ENCODE measurements around the gene SHISA7. TPM values are rescaled to one million over a fixed set of nuclear protein-coding genes. Genes with fewer than 3 reads are reported as not detected.

The SHISA7 gene
- total RNA-seq = 0.10 TPM in 1 of 2 replicates, not detected in the other
- long read RNA-seq = 0 reads

DNA sequence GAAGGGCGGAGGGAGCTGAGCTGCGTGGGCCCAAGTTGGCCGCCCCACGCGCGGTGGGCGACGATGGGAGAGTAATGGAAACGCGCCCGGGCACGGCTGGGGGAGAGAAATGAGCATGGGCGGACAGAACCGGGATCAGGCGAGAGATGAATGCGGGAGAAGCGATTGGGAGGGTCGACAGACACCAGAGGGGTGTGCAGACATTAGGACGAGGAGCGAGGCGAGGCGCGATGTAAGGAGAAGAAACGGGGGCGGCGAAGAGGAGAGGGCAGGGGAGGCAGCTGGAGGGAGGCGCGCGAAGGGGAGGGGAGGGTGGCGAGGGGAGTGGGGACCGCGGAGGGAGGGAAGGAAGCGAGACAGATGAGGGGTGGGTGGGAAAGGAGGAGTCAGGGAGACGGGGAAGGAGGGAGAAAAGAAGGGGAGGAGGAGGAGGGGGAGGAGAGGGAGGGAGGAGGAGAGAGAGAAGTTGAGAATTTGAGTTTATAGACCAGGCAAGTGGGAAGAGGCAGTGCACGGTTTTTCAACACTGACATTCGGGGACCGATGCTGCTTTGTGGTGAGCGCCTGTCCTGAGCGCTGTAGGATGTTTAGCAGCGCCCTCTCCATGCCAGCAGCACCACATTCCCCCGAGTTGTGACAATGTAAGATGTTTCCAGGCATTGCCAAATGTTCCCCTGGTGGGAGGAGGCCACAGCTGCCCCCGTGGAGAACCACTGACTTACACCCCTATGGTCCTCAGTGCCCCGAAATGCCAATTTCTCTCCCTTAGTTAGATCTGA is at the start of gene SHISA7:
TSS of gene SHISA7 (minus strand) at position 256 of the 779 bp plus-strand sequence. CDS start 437 bp downstream, outside the sequence.
- H3K9me3 Mint-ChIP-seq (ENCODE audit: low read depth) = no peaks in the 10 kb centered on the region
- no peaks in the 10 kb centered on the region for H3K36me3 Mint-ChIP-seq (ENCODE audit: insufficient read depth)
- TF ChIP-seq, protein P1, sequence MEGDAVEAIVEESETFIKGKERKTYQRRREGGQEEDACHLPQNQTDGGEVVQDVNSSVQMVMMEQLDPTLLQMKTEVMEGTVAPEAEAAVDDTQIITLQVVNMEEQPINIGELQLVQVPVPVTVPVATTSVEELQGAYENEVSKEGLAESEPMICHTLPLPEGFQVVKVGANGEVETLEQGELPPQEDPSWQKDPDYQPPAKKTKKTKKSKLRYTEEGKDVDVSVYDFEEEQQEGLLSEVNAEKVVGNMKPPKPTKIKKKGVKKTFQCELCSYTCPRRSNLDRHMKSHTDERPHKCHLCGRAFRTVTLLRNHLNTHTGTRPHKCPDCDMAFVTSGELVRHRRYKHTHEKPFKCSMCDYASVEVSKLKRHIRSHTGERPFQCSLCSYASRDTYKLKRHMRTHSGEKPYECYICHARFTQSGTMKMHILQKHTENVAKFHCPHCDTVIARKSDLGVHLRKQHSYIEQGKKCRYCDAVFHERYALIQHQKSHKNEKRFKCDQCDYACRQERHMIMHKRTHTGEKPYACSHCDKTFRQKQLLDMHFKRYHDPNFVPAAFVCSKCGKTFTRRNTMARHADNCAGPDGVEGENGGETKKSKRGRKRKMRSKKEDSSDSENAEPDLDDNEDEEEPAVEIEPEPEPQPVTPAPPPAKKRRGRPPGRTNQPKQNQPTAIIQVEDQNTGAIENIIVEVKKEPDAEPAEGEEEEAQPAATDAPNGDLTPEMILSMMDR (IDR thresholded peaks at IDR 0.05; ENCODE audit: unreplicated experiment) = no peak
- DNase-seq (ENCODE audit: low spot score, unreplicated experiment) = no peak
- H3K4me1 Mint-ChIP-seq (ENCODE audit: low read depth) = no peaks in the 10 kb centered on the region
- peaks cover 73% of the 10 kb centered on the region for H3K27me3 Mint-ChIP-seq
- no peak within 1 kb of the TSS for H3K4me3 Mint-ChIP-seq (ENCODE audit: low read depth)
- H3K27ac Mint-ChIP-seq = no peak within 1 kb of the TSS

DNA sequence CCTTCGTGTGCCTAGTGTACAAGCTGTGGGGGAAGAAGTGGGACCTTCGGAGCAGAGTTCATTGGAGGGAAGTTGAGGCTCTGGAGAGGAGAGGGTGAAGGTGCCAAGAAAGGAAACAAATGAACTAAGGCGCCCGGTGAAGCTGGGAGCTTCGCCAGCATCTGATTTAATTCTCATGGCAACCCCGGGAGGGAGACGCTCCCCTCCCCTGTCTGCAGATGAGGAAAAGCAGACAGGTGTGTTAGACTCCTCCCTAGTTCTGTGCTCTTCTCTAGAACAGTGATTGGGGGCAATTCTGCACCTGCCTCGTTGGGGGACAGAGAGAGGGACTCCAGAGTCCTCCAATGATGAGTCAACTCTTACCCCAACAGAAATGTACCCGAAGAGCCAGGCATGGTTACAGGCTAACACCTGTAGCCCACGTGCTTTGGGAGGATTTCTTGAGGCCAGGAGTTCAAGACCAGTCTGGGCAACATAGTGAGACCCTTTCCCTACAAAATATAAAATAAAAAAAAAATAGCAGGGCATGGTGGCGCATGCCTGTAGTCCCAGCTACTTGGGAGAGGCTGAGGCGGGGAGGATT is 49.4 kb upstream of the SHISA7 start:
- peaks cover 4% of the 10 kb centered on the region for H3K4me1 Mint-ChIP-seq (ENCODE audit: low read depth)
- no peak overlapping the region for H3K4me3 Mint-ChIP-seq (ENCODE audit: low read depth)
- TF ChIP-seq, protein P1 (IDR thresholded peaks at IDR 0.05; ENCODE audit: unreplicated experiment) = no peak
- H3K9me3 Mint-ChIP-seq (ENCODE audit: low read depth) = no peaks in the 10 kb centered on the region
- peaks cover 11% of the 10 kb centered on the region for H3K27me3 Mint-ChIP-seq
- no peak overlapping the region for H3K27ac Mint-ChIP-seq
- H3K36me3 Mint-ChIP-seq (ENCODE audit: insufficient read depth) = no peaks in the 10 kb centered on the region
- no peak for DNase-seq (ENCODE audit: low spot score, unreplicated experiment)

DNA sequence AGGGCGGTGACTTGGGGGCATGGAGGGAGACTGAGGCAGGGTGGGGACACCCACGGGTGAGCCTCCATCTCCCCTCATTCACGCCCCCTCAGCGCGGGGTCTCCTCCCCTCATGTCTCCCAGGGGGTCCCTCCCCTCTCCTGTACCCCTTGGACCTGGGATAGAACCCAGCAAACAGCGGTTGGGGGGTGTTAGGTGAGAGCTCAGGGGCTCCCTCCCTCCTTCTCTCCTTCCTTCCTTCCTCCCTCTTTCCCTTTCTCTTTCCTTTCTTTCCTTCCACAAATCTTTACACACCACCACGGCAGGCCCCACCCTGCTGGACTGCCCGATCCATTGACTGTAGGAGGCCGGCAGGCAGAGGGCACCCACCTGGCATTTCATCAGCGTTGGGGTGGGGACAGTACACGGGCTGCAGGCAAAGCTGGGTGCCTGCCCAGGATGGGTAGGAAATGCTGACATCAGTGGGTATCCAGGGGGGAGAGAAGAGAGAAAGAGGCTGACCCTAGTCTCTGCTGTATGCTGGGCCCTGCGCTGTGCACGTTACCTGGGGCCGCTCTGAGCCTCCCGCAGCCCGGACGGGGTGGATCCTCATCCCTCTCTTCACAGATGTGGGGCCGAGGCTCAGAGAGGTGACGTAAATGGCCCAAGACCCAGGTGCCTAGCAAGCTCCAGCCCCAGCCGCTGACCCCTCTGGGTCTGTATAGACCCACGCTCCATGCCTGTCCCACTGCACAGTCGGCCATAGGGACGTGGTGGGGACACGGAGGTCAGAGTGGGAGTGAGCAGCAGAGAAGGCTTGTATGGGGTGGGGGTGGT is 48.7 kb upstream of the SHISA7 start:
- Mint-ChIP-seq H3K27ac (no peak overlapping the region), H3K4me1 (ENCODE audit: low read depth) (peaks cover 8% of the 10 kb centered on the region)
- DNase-seq (ENCODE audit: low spot score, unreplicated experiment) = no peak

DNA sequence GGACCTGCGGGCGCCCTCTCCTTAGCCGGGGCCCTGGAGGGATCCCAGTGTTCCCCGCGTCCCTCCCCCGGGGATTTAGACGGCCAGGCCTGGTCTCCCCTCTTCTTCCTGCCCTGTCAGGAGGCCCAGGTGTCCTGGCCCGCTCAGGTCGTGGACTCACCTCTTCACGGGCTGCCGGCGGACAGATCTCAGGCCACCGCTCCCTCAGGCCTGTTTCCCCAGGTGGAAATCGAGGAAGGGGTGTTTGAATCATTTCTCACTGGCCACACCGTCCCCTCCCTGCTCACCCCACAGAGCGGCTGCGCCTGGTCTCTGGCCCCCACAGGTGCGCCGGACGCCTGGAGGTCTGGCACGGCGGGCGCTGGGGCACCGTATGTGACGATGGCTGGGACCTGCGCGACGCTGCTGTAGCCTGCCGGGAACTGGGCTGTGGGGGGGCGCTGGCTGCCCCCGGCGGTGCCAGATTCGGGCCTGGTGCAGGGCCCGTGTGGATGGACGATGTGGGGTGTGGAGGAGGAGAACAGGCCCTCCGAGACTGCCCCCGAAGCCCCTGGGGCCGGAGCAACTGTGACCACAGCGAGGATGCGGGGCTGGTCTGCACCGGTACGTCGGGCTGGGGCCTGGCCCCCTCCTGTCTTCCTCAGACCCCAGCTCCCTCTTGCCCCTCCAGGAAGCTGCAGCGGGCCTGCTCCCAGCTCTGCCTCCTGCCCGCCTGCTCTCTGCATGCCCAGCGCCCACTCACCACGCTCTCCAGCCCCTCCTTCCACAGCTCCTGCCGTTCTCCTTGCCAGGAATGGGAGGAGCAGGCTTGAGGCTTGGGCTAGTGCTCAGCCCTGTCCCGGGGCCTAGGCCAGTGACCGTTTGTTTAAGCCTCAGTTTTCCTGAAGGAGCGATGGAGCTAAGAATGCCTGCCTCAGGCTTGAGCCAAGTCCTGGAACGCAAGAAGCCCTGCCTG is 47.7 kb upstream of the SHISA7 start:
- Mint-ChIP-seq H3K4me3 (ENCODE audit: low read depth) (no peak overlapping the region), H3K4me1 (ENCODE audit: low read depth) (peaks cover 12% of the 10 kb centered on the region), H3K36me3 (ENCODE audit: insufficient read depth) (no peaks in the 10 kb centered on the region), H3K27me3 (peaks cover 11% of the 10 kb centered on the region), H3K9me3 (ENCODE audit: low read depth) (no peaks in the 10 kb centered on the region), H3K27ac (no peak overlapping the region)
- no peak for DNase-seq (ENCODE audit: low spot score, unreplicated experiment)
- TF ChIP-seq, protein P1 (IDR thresholded peaks at IDR 0.05; ENCODE audit: unreplicated experiment) = no peak

More for the DNA sequence above, 48.7 kb upstream of the SHISA7 start:
- no peak overlapping the region for H3K4me3 Mint-ChIP-seq (ENCODE audit: low read depth)
- H3K9me3 Mint-ChIP-seq (ENCODE audit: low read depth) = no peaks in the 10 kb centered on the region
- TF ChIP-seq, protein P1 (IDR thresholded peaks at IDR 0.05; ENCODE audit: unreplicated experiment) = no peak
- H3K27me3 Mint-ChIP-seq = peaks cover 11% of the 10 kb centered on the region
- no peaks in the 10 kb centered on the region for H3K36me3 Mint-ChIP-seq (ENCODE audit: insufficient read depth)
